ENCODE results near the gene SLC2A8. TPM values are rescaled to one million over a fixed set of nuclear protein-coding genes. Genes with fewer than 3 reads are reported as not detected.

SLC2A8 gene
- polyA plus RNA-seq, 10 donors, result 8.5 to 15.2 (median 11.8) TPM

GRCh38 chr9:127424676-127424999 lies 27.7 kb downstream of the SLC2A8 start:
- DNase-seq, result no peak

- no peak for DNase-seq
Measured at GRCh38 chr9:127426756-127427155, 29.8 kb downstream of the SLC2A8 start.

GRCh38 chr9:127428348-127428747 lies 31.4 kb downstream of the SLC2A8 start:
- DNase-seq, result no peak

- no peak for DNase-seq
Measured at GRCh38 chr9:127430415-127430814, 33.4 kb downstream of the SLC2A8 start.

GRCh38 chr9:127437497-127438264 lies 40.7 kb downstream of the SLC2A8 start:
- DNase-seq, result no peak

GRCh38 chr9:127438394-127438793 lies 41.4 kb downstream of the SLC2A8 start:
- no peak for DNase-seq

- DNase-seq, result no peak
Measured at GRCh38 chr9:127444283-127444920, 47.4 kb downstream of the SLC2A8 start.

- DNase-seq, result no peak
Measured at GRCh38 chr9:127444921-127445850, 48.2 kb downstream of the SLC2A8 start.

GRCh38 chr9:127445851-127446712 lies 49.1 kb downstream of the SLC2A8 start:
- DNase-seq, result no peak

GRCh38 chr9:127446713-127447415 lies 49.9 kb downstream of the SLC2A8 start:
- no peak for DNase-seq

- DNase-seq, result no peak
Measured at GRCh38 chr9:127447416-127448111, 50.6 kb downstream of the SLC2A8 start.

- DNase-seq, result no peak
Measured at GRCh38 chr9:127448112-127448805, 51.3 kb downstream of the SLC2A8 start.

GRCh38 chr9:127449332-127449966 lies 52.5 kb downstream of the SLC2A8 start:
- DNase-seq, result no peak

- peak in 1 of 3 donors; percentile 53 for DNase-seq
Measured at GRCh38 chr9:127450243-127450760, 53.3 kb downstream of the SLC2A8 start.

GRCh38 chr9:127450830-127451607 lies 54.0 kb downstream of the SLC2A8 start, which contains the start of the genes LRSAM1 and RPL12:
Gene LRSAM1, plus strand, starts transcription at chr9:127451510. Its CDS starts 3,018 bp downstream, at chr9:127454528.
Gene RPL12, minus strand, starts transcription at chr9:127451406. Its CDS starts 89 bp downstream, at chr9:127451317.
- peak; percentile 96 to 98 (median 97) for DNase-seq

- no peak for DNase-seq
Measured at GRCh38 chr9:127451608-127451857, 54.6 kb downstream of the SLC2A8 start.

- peak in 1 of 3 donors; percentile 70 for DNase-seq
Measured at GRCh38 chr9:127451858-127452656, 55.1 kb downstream of the SLC2A8 start.

Measured in muscle of back (tissue), 11 donors.